Smooth muscle cell (in vitro differentiated cells): ENCODE data around the gene LTBP1. TPM values are rescaled to one million over a fixed set of nuclear protein-coding genes. Genes with fewer than 3 reads are reported as not detected.

Experiments used
- DNase-seq: peaks from one replicate; lab custom pipeline; 2025; ENCODE audit not compliant: unreplicated experiment; lab: John Stamatoyannopoulos, UW
- H2AFZ ChIP-seq: fragments of 200-600 bp; sonication (generic); 2 replicates; pipeline ENCODE4 v1.6.0; 2016; ENCODE audit warnings: antibody characterized with exemption, low read depth, mild to moderate bottlenecking
- H3F3A ChIP-seq: fragments of 200-600 bp; sonication (generic); 2 replicates; pipeline ENCODE4 v1.6.0; 2017; ENCODE audit warnings: antibody characterized with exemption, low read depth
- H3K27ac ChIP-seq: fragments of 200-600 bp; sonication (generic); 2 replicates; pipeline ENCODE4 v1.5.1; 2016; ENCODE audit warnings: low read depth, mild to moderate bottlenecking
- H3K27me3 ChIP-seq: fragments of 200-600 bp; sonication (generic); 2 replicates; pipeline ENCODE4 v1.6.1; 2016; ENCODE audit warnings: low read depth, mild to moderate bottlenecking
- H3K36me3 ChIP-seq: fragments of 200-600 bp; sonication (generic); 2 replicates; pipeline ENCODE4 v1.5.1; 2016; ENCODE audit warnings: low read depth
- H3K4me1 ChIP-seq: fragments of 200-600 bp; sonication (generic); 2 replicates; pipeline ENCODE4 v1.5.1; 2016; ENCODE audit warnings: low read depth
- H3K4me2 ChIP-seq: fragments of 200-600 bp; sonication (generic); 2 replicates; pipeline ENCODE4 v1.6.0; 2016; ENCODE audit warnings: mild to moderate bottlenecking
- H3K4me3 ChIP-seq: fragments of 200-600 bp; sonication (generic); 2 replicates; pipeline ENCODE4 v1.5.1; 2016; ENCODE audit warnings: mild to moderate bottlenecking
- H3K79me2 ChIP-seq: fragments of 200-600 bp; sonication (generic); 2 replicates; pipeline ENCODE4 v1.6.0; 2016; ENCODE audit warnings: low read depth, mild to moderate bottlenecking
- H3K9ac ChIP-seq: fragments of 200-600 bp; sonication (generic); 2 replicates; pipeline ENCODE4 v1.6.0; 2016; ENCODE audit warnings: low read depth
- H3K9me3 ChIP-seq: fragments of 200-600 bp; sonication (generic); replicated peaks from 2 replicates; pipeline ENCODE4 v1.5.1; 2016; ENCODE audit warnings: low read depth
- H4K20me1 ChIP-seq: fragments of 200-600 bp; sonication (generic); 2 replicates; pipeline ENCODE4 v1.6.0; 2016; ENCODE audit warnings: low read depth
- CTCF ChIP-seq: fragments of 200-600 bp; sonication (generic); IDR thresholded peaks from 2 replicates; pipeline ENCODE4 v1.5.1; 2017; ENCODE audit warnings: borderline replicate concordance, mild to moderate bottlenecking, antibody characterized with exemption; ENCODE audit not compliant: insufficient read depth, poor library complexity, severe bottlenecking
- WGBS: methylation state at CpG from one replicate; pipeline ENCODE4 v1.1.7; 2016; ENCODE audit warnings: low lambda C conversion rate; 5-methylcytosine and 5-hydroxymethylcytosine counted together
- polyA plus RNA-seq: library from polyadenylated mRNA; unstranded; fragments of >200 nt; fragmentation: Nextera tagmentation; extraction: Ambion mirVana; gene quantifications from 2 replicates; pipeline ENCODE4 v1.2.1, GENCODE V29; 2016
- total RNA-seq: library from RNA; depleted of rRNA; stranded (reverse); fragments of >200 nt; gene quantifications from 2 replicates; pipeline ENCODE4 v1.2.3, GENCODE V29; 2014

LTBP1 gene
- total and polyA plus RNA-seq, 2 experiments from 2014 or later = 146 to 250 TPM

- DNase-seq = no peak
- TF ChIP-seq CTCF = no peak
- Histone ChIP-seq H3K4me3 (no peak overlapping the region), H3K27me3 (no peaks in the 10 kb centered on the region), H3K9ac (no peak overlapping the region), H2AFZ (no peak overlapping the region), H3K27ac (no peak overlapping the region), H3K9me3 (no peaks in the 10 kb centered on the region), H3K36me3 (no peaks in the 10 kb centered on the region), H3K4me2 (peak overlapping the region; percentile 35), H4K20me1 (no peaks in the 10 kb centered on the region), H3K79me2 (no peaks in the 10 kb centered on the region), H3K4me1 (peaks cover 13% of the 10 kb centered on the region), H3F3A (no peaks in the 10 kb centered on the region)
- WGBS = 91% methylated on average over 3 of the region's 3 CpGs
Measured at GRCh38 chr2:32938934-32939333, 7.8 kb upstream of the LTBP1 start.

- no peak overlapping the region for H3K27ac ChIP-seq
Measured at GRCh38 chr2:32940316-32940997, 6.3 kb upstream of the LTBP1 start.

GRCh38 chr2:32941944-32942690, 4.6 kb upstream of the LTBP1 start:
- Histone ChIP-seq H3K79me2 (no peaks in the 10 kb centered on the region), H3F3A (no peaks in the 10 kb centered on the region), H3K4me3 (no peak overlapping the region), H4K20me1 (no peaks in the 10 kb centered on the region), H2AFZ (no peak overlapping the region), H3K9me3 (no peaks in the 10 kb centered on the region), H3K27ac (no peak overlapping the region), H3K36me3 (no peaks in the 10 kb centered on the region), H3K4me2 (no peak overlapping the region), H3K27me3 (no peaks in the 10 kb centered on the region), H3K9ac (no peak overlapping the region), H3K4me1 (peaks cover 16% of the 10 kb centered on the region)
- TF ChIP-seq CTCF = no peak
- no peak for DNase-seq
- WGBS = 95% methylated on average over 8 of the region's 8 CpGs

More at GRCh38 chr2:32940316-32940997, 6.3 kb upstream of the LTBP1 start:
- Histone ChIP-seq H3K9ac (no peak overlapping the region), H3K4me2 (no peak overlapping the region), H3K36me3 (no peaks in the 10 kb centered on the region), H2AFZ (no peak overlapping the region), H3K4me1 (peaks cover 13% of the 10 kb centered on the region), H3K79me2 (no peaks in the 10 kb centered on the region), H3K27me3 (no peaks in the 10 kb centered on the region), H3K9me3 (no peaks in the 10 kb centered on the region), H3K4me3 (no peak overlapping the region), H4K20me1 (no peaks in the 10 kb centered on the region), H3F3A (no peaks in the 10 kb centered on the region)
- DNase-seq = no peak
- 96% methylated on average over 8 of the region's 8 CpGs for WGBS
- TF ChIP-seq CTCF = no peak
